HCT116 (cell line): ENCODE data around the gene KLK6. TPM values are rescaled to one million over a fixed set of nuclear protein-coding genes. Genes with fewer than 3 reads are reported as not detected.
A peak's percentile ranks its signal among the peaks of the same experiment; 100 is the strongest.

Experiments used
- ATAC-seq: fragments of 200-7000 bp; cut with Tn5 transposase; 2 replicates; pipeline ENCODE4 v1.9.1; 2020; ENCODE audit warnings: mild to moderate bottlenecking, moderate library complexity
- BruUV-seq: library from RNA; stranded (reverse); fragments of 400-500 nt; replicated peaks from 2 replicates; lab custom pipeline; 2021; lab: Mats Ljungman, UMichigan
- CTCF ChIA-PET: fragments of 300-600 bp; sonication (Branson Sonifier 250); formaldehyde crosslinking; loops from one replicate; lab custom pipeline; 2021; ENCODE audit warnings: antibody characterized with exemption; lab: Charles Lee
- POLR2A ChIA-PET: fragments of 300-600, 350-600 bp; sonication (Branson Sonifier 250); formaldehyde crosslinking; loops from one replicate; lab custom pipeline; 2021; ENCODE audit warnings: antibody characterized with exemption; lab: Charles Lee
- RAD21 ChIA-PET, 2 experiments: fragments of 300-600 bp; sonication (Branson Sonifier 250); formaldehyde crosslinking; loops; one replicate each; lab custom pipeline; 2023; ENCODE audit warnings: low total read pairs in 2 of 2; ENCODE audit not compliant: uncharacterized antibody in 2 of 2, unreplicated experiment in 2 of 2, low non-redundant PET in 1 of 2; lab: Charles Lee
- DNase-seq: peaks from one replicate; pipeline ENCODE4 v3.0.0-alpha.2; 2010; ENCODE audit warnings: low read depth, low spot score
- H2AFZ ChIP-seq: fragments of 200-600 bp; shearing (Covaris generic), sonication (generic); 2 replicates; pipeline ENCODE4 v1.6.1; 2017; ENCODE audit warnings: low read depth, mixed run types, mixed read lengths, antibody characterized with exemption, low read length; ENCODE audit not compliant: poor library complexity, severe bottlenecking
- H3K27ac ChIP-seq: 2 replicates; pipeline ENCODE4 v1.5.1; 2012; ENCODE audit warnings: low read depth, low read length
- H3K27me3 ChIP-seq: fragments of 200-600 bp; sonication (generic); 2 replicates; pipeline ENCODE4 v1.6.1; 2016; ENCODE audit warnings: mixed run types, low read length, mixed read lengths; ENCODE audit not compliant: insufficient read depth
- H3K36me3 ChIP-seq, 2 experiments: fragments of 200-500 bp in 1 of 2; fragments of 200-600 bp in 1 of 2; sonication (Bioruptor generic) in 1 of 2; sonication (generic) in 1 of 2; 2 replicates each; pipeline versions ENCODE4 v1.5.1 to v1.6.1; 2014 to 2016; ENCODE audit warnings: low read length in 2 of 2, inconsistent platforms in 1 of 2, mixed read lengths in 1 of 2, mixed run types in 1 of 2; ENCODE audit not compliant: insufficient read depth in 2 of 2, control insufficient read depth in 1 of 2
- H3K4me1 ChIP-seq, 2 experiments: fragments of 200-600 bp in 1 of 2; sonication (generic) in 1 of 2; 2 replicates each; pipeline versions ENCODE4 v1.5.1 to v1.6.1; 2012 to 2017; ENCODE audit warnings: low read length in 2 of 2, inconsistent platforms in 1 of 2, mild to moderate bottlenecking in 1 of 2, mixed read lengths in 1 of 2, mixed run types in 1 of 2, moderate library complexity in 1 of 2; ENCODE audit not compliant: insufficient read depth in 2 of 2, control insufficient read depth in 1 of 2
- H3K4me2 ChIP-seq: fragments of 200-600 bp; sonication (generic); 2 replicates; pipeline ENCODE4 v1.6.1; 2017; ENCODE audit warnings: mixed run types, low read length, mixed read lengths
- H3K4me3 ChIP-seq, 2 experiments: fragments of 200-600 bp in 1 of 2; sonication (generic) in 1 of 2; replicated peaks in 1 of 2; 2 replicates each; pipeline ENCODE4 v1.5.1; 2011 to 2016; ENCODE audit warnings: low read length in 2 of 2, control low read depth in 1 of 2, low read depth in 1 of 2, mild to moderate bottlenecking in 1 of 2, mixed read lengths in 1 of 2, mixed run types in 1 of 2
- H3K79me2 ChIP-seq: fragments of 200-600 bp; sonication (generic); 2 replicates; pipeline ENCODE4 v1.6.1; 2017; ENCODE audit warnings: mild to moderate bottlenecking, mixed run types, low read length, moderate library complexity, mixed read lengths; ENCODE audit not compliant: insufficient read depth
- H3K9ac ChIP-seq: fragments of 200-600 bp; sonication (generic); 2 replicates; pipeline ENCODE4 v1.6.1; 2016; ENCODE audit warnings: low read length, mixed read lengths
- H3K9me2 ChIP-seq: fragments of 200-600 bp; sonication (generic), shearing (Covaris generic); 2 replicates; pipeline ENCODE4 v1.6.1; 2017; ENCODE audit warnings: mixed run types, mild to moderate bottlenecking, moderate library complexity; ENCODE audit not compliant: insufficient read depth
- H3K9me3 ChIP-seq, 2 experiments: fragments of 200-500 bp in 1 of 2; fragments of 200-600 bp in 1 of 2; sonication (Bioruptor generic) in 1 of 2; sonication (generic) in 1 of 2; 2 replicates each; pipeline ENCODE4 v1.6.1; 2014 to 2017; ENCODE audit warnings: low read length in 2 of 2, mixed read lengths in 2 of 2, inconsistent platforms in 1 of 2, low read depth in 1 of 2, mild to moderate bottlenecking in 1 of 2, mixed run types in 1 of 2, moderate library complexity in 1 of 2; ENCODE audit not compliant: control insufficient read depth in 1 of 2, insufficient read depth in 1 of 2
- H4K20me1 ChIP-seq: fragments of 200-600 bp; sonication (generic), shearing (Covaris generic); 2 replicates; pipeline ENCODE4 v1.6.1; 2017; ENCODE audit warnings: mixed run types, mild to moderate bottlenecking, moderate library complexity; ENCODE audit not compliant: insufficient read depth
- CTCF ChIP-seq, 3 experiments: fragments of 200-600 bp in 1 of 3; sonication (generic) in 1 of 3; IDR thresholded peaks in 2 of 3; conservative IDR thresholded peaks in 1 of 3; 2 replicates each; pipeline ENCODE4 v1.5.1; 2012 to 2017; ENCODE audit warnings: low read depth in 2 of 3, low read length in 2 of 3, antibody characterized with exemption in 1 of 3, borderline replicate concordance in 1 of 3, control low read depth in 1 of 3, mild to moderate bottlenecking in 1 of 3, mixed read lengths in 1 of 3, mixed run types in 1 of 3, moderate library complexity in 1 of 3; ENCODE audit not compliant: insufficient read depth in 1 of 3
- EGR1 ChIP-seq: IDR thresholded peaks from 2 replicates; pipeline ENCODE4 v1.6.1; 2012; ENCODE audit warnings: low read depth
- EZH2 ChIP-seq: fragments of 200-600 bp; sonication (generic); IDR thresholded peaks from 2 replicates; pipeline ENCODE4 v1.6.1; 2017; ENCODE audit warnings: antibody characterized with exemption, mixed run types
- POLR2AphosphoS5 ChIP-seq: IDR thresholded peaks from 2 replicates; pipeline ENCODE4 v1.6.1; 2011; ENCODE audit warnings: mild to moderate bottlenecking, low read depth, low read length, moderate library complexity
- SP1 ChIP-seq: IDR thresholded peaks from 2 replicates; pipeline ENCODE4 v1.6.1; 2012; ENCODE audit warnings: low read depth
- ZBTB33 ChIP-seq: IDR thresholded peaks from 2 replicates; pipeline ENCODE4 v1.6.1; 2011; ENCODE audit warnings: mild to moderate bottlenecking, low read length, moderate library complexity; ENCODE audit not compliant: insufficient replicate concordance; ENCODE audit errors: extremely low read depth
- ZFX ChIP-seq: fragments of 450-650 bp; IDR thresholded peaks from 2 replicates; pipeline ENCODE4 v1.6.1; 2017
- intact Hi-C: fragments of 100-400 bp; cut with micrococcal nuclease; formaldehyde crosslinking; loops from 2 replicates; pipeline ENCODE4 v1.10.0; 2022
- total RNA-seq: library from RNA; stranded (reverse); gene quantifications from one replicate; pipeline ENCODE4 v1.2.1, GENCODE V29; 2021; ENCODE audit not compliant: unreplicated experiment

The KLK6 gene
- total RNA-seq, 1 experiment from 2014 or later: 40.5 TPM

- ChIA-PET POLR2A (interaction anchor here (0.8 to 1.4 kb wide), 5 partner anchors 9 to 62 kb away, joined by 3 to 7 read pairs (median 4); partner anchors contain the start of gene KLK8), RAD21 (no interaction called here), CTCF (interaction anchor here (1.0 to 1.4 kb wide), 2 partner anchors 9 to 113 kb away, joined by 3 to 5 read pairs; no protein-coding TSS in a partner anchor)
- Histone ChIP-seq H3K27me3 (no peaks in the 10 kb centered on the region), H3K4me2 (peak within 1 kb of the TSS; percentile 83), H3K9me2 (no peaks in the 10 kb centered on the region), H3K4me1 (peaks cover 17 to 39% of the 10 kb centered on the region in 2 experiments), H4K20me1 (no peaks in the 10 kb centered on the region), H3K36me3 (no peaks in the 10 kb centered on the region), H3K9ac (peak within 1 kb of the TSS; percentile 47), H3K9me3 (no peaks in the 10 kb centered on the region), H2AFZ (no peak within 1 kb of the TSS), H3K4me3 (peak within 1 kb of the TSS; percentile 41 to 55), H3K79me2 (no peaks in the 10 kb centered on the region), H3K27ac (no peak within 1 kb of the TSS)
- TF ChIP-seq ZFX (no peak), CTCF (IDR thresholded peaks at IDR 0.05 in 2 of 3, conservative IDR thresholded peaks at IDR 0.05 in 1 of 3; ENCODE audit: borderline replicate concordance in 1 of 3, insufficient read depth in 1 of 3, low read depth in 2 of 3, low read length in 2 of 3) (no peak), POLR2AphosphoS5 (peak; percentile 26; the same call in 1 of the 2 replicates), EZH2 (no peak), EGR1 (peak; percentile 89), ZBTB33 (no peak), SP1 (no peak)
- no TSS peak for BruUV-seq
- ATAC-seq (peak; percentile 72), DNase-seq (no peak)
- intact Hi-C loops: no loop called here
These were observed 14.4 kb upstream of the KLK6 start, which contains the start of gene KLK7 for GRCh38 chr19:50983625-50984292. KLK7 (minus strand) TSS chr19:50983917; CDS start chr19:50982399, 1,518 bp downstream.
